NCI-H2196 treated with DMSO at 0.1 percent for 48 hours (cell line): ENCODE data around the gene HIPK1.

ENCODE experiments used
- DNase-seq: peaks from one replicate; lab custom pipeline; 2025; ENCODE audit not compliant: unreplicated experiment; lab: John Stamatoyannopoulos, UW

HIPK1 gene

DNA sequence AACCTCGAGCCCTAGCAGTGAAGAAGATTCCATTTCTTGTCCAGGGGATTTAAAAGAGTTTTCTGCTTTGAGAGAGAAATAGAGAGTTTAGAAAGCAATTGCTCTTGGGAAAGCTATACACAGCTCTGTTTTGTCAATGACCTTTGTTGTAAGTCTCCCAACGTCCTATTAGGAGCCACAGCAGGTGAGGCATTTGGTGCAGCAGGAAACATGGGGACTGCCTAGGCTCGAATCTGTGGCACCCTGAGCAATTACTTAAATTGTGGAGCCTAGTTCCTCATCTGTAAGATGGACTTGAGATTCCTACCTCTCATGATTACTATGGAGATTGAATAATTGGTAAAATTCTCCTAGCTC, 15.8 kb upstream of the HIPK1 start:
- DNase-seq: no peak

DNA sequence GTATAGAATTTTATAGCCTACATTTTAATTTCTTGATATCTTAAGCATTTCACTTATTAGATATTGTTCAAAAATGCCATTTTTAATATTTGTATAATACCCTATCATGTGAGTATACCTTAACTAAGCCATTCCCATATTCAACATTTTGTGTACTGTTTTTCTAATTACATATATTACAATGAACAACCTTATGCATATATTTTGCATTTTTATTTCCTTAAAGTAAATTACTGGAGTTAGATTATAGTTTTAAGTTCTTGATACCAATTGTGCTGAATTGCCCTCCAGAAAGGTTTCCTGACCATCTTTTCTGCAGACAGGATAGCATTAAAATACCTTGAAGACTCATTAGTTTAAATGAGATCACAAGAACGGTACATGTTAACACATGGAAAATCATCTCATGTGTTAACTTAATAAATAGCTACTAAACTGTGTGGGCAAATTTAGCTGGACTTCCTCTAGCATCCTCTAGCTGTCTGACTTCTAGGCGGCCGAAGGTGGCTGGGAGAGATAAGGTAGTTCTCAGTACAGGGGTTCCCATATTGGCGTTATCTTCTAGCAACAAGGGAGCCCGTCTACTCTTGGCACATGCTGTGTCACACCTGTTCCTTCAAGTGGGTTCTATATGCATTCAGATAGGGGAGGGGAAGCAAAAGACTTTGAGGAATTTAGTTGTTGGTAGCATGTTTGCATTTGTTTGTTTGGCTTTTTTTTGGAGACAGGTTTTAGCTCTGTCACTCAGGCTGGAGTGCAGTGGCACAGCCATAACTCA, 15.0 kb upstream of the HIPK1 start:
- DNase-seq: no peak

DNA sequence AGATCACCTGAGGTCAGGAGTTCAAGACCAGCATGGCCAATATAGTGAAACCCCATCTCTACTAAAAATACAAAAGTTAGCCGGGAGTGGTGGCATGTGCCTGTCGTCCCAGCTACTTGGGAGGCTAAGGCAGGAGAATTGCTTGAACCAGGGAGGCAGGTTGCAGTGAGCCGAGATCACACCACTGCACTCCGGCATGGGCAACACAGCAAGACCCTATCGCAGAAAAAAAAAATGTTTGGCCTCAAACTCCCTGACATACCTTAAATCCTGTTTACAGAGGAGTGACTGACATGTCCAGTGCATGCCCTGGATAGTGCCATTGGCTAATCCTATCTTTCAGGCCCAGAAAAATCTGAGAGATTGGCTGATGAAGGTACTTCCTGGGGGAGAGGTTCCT, 12.2 kb upstream of the HIPK1 start:
- no peak for DNase-seq

DNA sequence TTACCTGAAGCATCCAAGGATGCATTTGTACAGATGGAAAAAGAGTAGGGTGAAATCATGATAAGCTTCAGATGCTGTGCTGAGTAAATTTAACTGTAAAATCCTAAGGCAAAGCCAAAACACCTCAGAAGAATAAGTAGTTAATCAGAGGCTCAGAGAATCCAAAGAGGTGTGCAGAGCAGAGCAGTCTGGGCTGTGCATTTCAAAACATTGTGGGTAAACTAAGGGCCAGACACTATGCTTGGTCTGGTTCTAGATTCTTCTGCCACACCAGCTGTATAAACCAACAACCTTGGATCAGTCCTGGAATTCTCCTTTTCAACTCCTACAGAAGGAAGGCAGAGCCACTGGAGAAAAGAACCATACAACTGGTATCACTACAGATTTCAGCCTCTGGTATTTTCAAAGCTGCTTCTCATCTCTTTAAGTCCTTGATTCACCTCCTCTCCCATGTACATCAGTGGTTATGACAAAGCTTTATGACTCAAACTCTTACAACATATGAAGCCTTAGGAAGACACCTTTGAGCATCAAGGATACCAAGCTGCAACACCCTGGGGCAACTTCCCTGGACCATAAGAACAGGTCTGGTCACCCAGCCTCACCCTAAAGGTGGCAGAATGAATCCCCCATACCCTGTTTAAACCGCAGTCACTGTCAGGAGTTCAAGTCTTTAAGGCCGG, 11.6 kb upstream of the HIPK1 start:
- DNase-seq: no peak

DNA sequence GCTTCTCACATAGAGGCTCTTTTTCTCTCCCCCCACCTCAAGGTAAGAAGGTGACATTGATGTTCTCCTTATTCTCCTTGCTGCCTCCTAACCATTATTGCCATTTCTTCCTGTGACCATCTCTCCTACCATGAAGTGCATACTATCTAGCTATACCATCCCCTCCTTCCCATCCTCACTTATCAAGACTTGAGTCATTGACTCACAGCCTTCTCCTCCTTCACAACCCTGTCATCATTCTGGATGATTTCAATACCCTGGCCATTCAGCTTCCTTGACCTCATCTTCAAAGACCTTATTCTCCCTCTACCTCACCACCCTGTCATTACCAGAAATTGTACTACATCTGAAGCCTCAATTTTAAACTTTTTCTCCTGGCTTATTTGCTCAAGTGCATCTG, 10.9 kb upstream of the HIPK1 start:
- no peak for DNase-seq

DNA sequence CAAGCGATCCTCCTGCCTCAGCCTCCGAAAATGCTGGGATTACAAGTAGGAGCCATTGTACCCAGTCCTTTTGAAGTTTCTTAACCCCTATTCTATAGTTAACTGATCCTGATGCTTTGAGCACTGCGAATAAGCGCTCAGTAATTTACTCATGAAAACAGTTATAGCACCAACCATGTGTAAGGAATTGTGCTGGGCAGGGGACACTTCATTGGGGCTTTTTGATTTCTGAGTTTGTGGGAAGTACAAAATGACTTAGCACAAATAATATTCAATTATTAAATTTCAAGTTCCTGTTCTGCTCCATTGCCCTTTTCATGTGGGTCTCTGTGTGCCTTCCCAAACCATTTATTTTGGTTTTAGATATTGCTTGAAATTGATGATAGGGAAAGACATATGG, 6.2 kb upstream of the HIPK1 start:
- no peak for DNase-seq

DNA sequence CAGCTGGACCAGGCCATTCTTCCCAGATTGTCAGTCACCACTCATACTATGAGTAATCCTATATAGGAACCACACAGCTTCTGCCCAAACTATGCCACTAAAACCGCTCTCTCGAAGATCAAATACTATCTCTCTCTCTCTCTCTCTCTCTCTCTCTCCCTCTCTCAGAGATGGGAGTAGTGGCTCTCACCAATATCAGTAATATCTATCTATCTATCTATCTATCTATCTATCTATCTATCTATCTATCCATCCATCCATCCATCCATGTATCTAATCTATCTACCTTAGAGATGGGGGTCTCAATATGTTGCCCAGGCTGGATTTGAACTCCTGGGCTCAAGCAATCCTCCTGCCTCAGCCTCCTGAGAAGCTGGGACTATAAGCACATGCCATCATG, 4.7 kb upstream of the HIPK1 start:
- no peak for DNase-seq

DNA sequence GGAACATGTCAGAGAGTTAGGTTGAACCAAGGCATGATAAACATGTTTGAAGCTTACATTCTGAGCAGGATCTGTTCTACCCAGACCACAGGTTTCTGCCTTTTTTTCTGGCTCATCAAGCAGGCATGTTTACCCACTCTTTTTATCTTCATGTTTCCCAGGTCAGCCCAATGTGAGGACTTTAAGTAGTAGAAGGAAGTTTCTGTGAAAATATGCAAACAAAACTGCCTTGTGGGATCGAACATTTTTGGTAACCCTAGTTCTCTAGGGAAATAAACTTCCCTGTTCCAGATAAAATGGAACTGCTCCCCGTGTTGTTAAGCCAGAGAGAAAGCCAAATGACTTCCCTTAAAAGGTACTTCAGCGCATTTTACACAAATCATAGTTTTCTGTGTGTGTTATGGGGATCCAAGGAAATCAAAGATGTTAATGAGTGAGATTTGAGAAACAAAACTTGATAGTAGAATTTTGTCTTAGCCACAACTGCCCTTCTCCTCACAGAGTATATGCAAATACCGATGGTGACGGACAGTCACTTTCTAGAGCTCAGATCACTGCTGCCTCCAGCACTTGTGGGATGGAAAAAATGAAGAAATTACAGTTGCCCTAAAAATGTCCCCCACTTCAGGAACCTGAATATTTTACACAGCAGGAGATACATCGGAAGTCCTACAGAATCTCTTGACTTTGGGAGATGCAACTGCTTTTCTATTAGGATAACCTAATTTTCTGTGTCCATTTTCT, 765 bp upstream of the HIPK1 start:
- DNase-seq: no peak

DNA sequence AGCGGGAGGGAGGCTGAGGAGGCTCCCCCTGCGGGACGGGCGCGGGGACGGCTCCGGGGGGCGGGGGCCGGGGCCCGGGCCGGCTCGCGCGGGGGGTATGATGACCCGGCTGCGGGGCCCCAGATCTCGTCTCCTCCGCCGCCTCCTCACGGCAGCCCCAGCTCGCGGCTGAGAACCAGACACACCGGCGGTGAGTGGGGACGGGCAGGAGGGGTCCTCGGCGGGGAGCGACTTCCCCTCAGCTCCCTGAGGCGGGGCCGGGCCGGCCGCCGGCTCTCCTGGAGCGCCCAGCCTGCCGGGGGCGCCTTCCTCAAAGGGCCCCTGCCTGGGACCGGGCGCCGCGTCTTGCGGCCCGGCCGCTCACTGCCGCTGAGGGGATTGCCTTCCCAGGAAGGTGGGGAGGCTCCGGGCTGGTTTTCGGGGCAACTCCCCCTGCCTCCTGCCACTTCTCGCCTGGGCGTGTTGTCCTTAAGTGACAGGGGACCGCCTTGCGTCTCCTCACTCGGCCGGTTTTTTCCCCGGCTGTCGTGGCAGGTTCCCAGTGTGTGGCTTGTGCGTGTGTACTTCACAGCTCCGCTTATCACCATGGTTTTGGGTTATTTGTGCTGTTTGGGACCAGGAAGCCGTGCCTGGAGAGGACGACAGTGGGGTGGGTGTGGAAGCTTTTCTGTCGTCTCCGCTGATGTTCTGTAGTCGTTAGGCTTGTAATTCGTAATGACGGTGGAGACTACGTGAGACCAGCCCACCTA, 800 bp downstream of the HIPK1 start:
- DNase-seq: no peak

DNA sequence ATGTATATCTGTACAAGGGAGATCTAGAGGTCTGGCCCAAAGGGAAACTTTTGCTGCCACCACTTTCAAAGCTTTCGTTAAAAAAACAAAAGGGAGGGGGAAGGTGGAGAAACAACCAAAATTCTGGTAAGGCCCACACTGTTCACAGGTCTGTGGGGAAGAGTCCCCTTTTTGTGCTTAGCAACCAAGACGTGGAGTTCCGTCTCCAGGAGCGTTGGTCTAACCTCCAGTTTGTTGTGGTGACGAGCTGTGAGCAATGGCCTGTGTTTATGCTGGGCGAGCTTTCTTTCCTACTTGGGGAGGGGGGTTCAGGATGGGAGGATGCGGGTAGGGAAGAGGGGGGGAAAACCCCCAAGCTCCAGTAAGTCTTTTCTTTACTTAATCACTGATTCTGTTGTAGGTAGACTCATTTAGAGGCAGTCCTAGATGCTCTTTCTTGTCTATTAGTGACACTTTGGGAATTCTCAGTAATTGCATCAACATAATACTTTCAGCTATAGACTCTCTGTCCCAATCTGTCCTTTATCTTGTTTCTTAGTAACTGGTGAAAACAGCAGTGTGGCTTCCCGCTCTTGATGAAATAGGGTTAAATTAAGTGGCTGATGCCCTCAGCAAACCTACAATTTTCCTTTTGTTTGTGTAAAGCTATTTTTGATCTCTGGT, 1.5 kb downstream of the HIPK1 start:
- DNase-seq: no peak

DNA sequence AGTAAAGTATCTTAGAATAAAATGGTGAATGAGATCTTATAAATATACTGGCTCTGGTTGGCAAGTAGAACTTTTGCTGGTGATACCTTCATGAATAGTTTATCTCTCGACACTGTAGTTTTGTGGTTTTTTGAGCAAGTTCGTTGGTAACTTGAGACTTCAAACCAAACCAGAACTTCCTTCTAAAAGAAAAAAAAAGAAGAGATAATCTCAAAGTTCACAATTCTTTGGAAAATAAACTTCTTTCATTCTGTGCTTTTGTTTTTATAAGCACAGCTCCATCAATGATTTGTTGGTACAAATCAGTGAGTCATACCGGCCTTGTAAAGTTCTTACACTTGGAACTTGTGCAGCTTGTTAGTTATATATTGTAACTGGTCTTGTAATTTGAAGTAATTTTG, 2.3 kb downstream of the HIPK1 start:
- DNase-seq: no peak

DNA sequence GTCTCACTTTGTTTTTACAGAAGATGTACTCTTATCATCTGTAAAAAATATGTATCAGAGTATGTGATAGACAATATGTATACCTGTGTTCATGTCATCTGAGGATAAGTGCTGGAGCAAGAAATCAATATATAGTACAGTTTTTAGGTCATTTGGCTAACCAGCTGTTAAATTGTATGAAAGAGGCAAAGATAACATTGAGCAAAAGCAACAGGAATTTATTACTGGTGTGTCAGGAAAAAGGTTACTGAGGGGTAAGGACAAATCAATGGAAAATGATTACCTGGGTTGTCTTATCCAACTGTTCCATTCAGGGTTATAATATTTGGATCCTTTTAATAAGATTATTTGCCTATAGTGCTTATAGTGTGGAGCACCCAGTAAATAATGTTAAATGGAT, 4.9 kb downstream of the HIPK1 start:
- DNase-seq: no peak

DNA sequence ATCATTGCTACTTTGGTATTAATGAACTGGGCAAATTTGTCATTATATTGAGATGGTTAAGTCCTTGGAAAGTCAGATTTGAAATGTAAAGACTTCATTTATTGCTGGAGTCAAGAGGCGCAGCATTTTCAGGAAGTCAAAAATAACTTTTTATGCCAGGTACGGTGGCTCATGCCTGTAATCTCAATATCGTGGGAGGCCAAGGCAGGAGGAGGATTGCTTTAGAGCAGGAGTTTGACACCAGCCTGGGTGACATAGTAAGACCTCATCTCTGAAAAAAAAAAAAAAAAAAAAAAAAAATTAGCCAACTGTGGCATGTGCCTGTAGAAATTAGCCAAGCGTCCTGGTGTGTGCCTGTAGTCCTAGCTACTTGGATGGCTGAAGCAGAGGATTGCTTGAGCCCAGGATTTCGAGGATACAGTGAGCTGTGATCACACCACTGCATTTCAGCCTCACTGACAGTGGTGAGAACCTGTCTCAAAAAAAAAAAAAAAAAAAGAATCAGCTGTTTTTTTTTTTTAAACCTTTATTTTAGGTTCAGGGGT, 5.5 kb downstream of the HIPK1 start:
- DNase-seq: no peak

DNA sequence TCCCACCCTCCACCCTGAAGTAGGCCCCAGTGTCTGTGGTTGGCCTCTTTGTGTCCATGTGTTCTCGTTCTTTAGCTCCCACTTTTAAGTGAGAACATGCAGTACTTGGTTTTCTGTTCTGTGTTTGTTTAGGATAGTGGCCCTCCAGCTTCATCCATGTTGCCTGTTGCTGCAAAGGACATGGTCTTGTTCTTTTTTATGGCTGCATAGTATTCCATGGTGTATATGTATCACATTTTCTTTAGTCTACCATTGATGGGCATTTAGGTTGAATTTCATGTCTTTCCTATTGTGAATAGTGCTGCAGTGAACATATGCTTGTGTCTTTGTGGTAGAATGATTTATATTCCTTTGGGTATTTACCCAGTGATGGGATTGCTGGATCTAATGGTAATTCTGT, 6.1 kb downstream of the HIPK1 start:
- no peak for DNase-seq

DNA sequence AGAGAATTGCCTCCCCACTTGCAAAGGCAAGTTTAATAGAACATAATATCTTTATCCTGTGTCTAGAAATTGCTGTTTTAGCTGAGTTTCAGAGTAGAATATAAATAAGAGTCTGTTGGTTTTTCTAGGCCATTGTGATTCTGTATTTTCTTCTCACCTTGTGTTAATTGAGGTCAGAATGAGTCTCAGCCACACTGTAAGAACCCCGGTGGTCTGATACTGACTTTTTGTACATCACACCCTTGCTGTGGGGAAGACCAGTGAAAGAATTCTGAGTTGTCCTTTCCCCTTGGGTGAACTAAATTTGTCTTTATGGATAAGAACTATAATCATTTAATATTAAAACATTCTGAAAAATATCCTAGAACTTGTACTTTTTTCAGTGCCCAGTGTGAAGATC, 6.8 kb downstream of the HIPK1 start:
- no peak for DNase-seq

DNA sequence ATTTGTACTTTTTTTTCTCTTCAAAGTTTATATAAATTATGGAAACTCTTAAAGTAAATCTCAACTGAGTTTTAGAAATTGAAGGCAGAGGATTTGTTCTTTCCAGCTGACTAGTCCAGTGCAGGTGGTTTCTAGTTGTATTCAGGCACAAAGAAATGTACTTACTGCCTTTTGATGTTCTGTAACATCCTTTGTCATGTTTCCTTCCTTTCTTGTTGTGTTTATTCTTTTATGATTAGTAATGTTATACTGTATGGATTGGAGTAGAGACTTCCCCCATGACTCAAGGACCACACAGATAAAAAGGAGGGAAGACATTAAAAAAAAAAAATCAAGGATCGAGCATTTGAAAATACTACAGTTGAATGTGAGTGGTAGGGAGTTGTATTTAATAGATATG, 8.0 kb downstream of the HIPK1 start:
- DNase-seq: no peak

DNA sequence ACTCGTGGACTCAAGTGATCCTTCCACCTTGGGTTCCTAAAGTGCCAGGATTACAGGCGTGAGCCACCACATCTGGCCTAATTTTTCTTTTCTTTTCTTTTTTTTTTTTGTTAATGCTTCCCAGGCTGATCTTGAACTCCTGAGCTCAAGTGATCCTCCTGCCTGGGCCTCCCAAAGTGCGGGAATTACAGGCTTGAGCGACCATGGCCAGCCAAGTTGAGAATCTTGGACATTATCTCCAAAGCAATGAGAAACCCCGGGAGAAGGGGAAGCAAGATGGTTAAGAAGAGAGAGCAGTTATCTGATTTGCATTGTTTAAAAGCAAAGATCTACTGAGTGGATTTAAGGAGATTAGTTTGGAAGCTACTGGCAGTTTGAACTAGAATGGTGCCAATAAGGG, 9.1 kb downstream of the HIPK1 start:
- no peak for DNase-seq

DNA sequence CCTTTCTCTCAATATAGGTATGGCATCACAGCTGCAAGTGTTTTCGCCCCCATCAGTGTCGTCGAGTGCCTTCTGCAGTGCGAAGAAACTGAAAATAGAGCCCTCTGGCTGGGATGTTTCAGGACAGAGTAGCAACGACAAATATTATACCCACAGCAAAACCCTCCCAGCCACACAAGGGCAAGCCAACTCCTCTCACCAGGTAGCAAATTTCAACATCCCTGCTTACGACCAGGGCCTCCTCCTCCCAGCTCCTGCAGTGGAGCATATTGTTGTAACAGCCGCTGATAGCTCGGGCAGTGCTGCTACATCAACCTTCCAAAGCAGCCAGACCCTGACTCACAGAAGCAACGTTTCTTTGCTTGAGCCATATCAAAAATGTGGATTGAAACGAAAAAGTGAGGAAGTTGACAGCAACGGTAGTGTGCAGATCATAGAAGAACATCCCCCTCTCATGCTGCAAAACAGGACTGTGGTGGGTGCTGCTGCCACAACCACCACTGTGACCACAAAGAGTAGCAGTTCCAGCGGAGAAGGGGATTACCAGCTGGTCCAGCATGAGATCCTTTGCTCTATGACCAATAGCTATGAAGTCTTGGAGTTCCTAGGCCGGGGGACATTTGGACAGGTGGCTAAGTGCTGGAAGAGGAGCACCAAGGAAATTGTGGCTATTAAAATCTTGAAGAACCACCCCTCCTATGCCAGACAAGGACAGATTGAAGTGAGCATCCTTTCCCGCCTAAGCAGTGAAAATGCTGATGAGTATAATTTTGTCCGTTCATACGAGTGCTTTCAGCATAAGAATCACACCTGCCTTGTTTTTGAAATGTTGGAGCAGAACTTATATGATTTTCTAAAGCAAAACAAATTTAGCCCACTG, 11.5 kb downstream of the HIPK1 start:
- DNase-seq: no peak

DNA sequence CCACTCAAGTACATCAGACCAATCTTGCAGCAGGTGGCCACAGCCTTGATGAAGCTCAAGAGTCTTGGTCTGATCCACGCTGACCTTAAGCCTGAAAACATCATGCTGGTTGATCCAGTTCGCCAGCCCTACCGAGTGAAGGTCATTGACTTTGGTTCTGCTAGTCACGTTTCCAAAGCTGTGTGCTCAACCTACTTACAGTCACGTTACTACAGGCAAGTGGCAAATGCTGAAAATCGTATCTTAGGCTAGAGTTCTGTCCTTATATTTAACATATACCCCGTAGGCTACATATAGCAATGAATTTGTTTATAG, 12.1 kb downstream of the HIPK1 start:
- no peak for DNase-seq

DNA sequence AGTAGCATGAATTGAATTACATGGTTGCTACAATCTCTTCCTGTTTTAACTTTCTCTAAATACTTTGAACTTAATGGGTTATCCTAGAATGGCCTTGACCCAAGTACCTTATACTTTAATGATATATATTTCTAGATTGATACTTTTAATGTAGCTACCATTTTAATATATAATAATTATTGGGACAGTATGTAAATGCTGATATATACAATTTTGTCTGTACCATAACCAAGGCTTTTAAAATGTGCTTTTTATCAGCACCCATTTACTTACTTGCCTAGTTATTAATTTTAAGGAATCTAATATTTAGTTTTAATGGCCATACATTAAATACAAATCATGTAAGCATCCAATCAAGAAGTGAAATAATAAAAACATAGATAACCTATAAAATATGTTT, 13.4 kb downstream of the HIPK1 start:
- no peak for DNase-seq
